Neural cell (in vitro differentiated cells): Measurements from ENCODE around the gene PHF21B. TPM values are rescaled to one million over a fixed set of nuclear protein-coding genes. Genes with fewer than 3 reads are reported as not detected.

Source experiments
- H2AFZ ChIP-seq: fragments of 200-600, 300-800 bp; sonication (generic), shearing (Covaris generic); 2 replicates; pipeline ENCODE4 v1.6.0; 2014; ENCODE audit warnings: low read depth, mild to moderate bottlenecking, antibody characterized with exemption, low read length, moderate library complexity
- H3F3A ChIP-seq: fragments of 200-600 bp; shearing (Covaris generic); 2 replicates; pipeline ENCODE4 v1.6.1; 2016; ENCODE audit warnings: mild to moderate bottlenecking, moderate library complexity, mixed read lengths, antibody characterized with exemption, low read length; ENCODE audit not compliant: insufficient read depth, poor library complexity, severe bottlenecking
- H3K27ac ChIP-seq: fragments of 200-600, 300-800 bp; sonication (generic), shearing (Covaris generic); 2 replicates; pipeline ENCODE4 v1.5.1; 2014; ENCODE audit warnings: mild to moderate bottlenecking, low read length, moderate library complexity
- H3K27me3 ChIP-seq: fragments of 300-800, 200-600 bp; sonication (generic), shearing (Covaris generic); 2 replicates; pipeline ENCODE4 v1.6.0; 2014; ENCODE audit warnings: mild to moderate bottlenecking, low read depth, low read length, moderate library complexity; ENCODE audit not compliant: insufficient read depth
- H3K36me3 ChIP-seq: fragments of 300-800, 200-600 bp; sonication (generic), shearing (Covaris generic); 2 replicates; pipeline ENCODE4 v1.5.1; 2014; ENCODE audit warnings: mild to moderate bottlenecking, antibody characterized with exemption, low read length, moderate library complexity; ENCODE audit not compliant: insufficient read depth
- H3K4me2 ChIP-seq: fragments of 300-800, 200-600 bp; sonication (generic), shearing (Covaris generic); 2 replicates; pipeline ENCODE4 v1.6.0; 2014; ENCODE audit warnings: mild to moderate bottlenecking, low read length
- H3K4me3 ChIP-seq: fragments of 300-800, 200-600 bp; sonication (generic), shearing (Covaris generic); 2 replicates; pipeline ENCODE4 v1.5.1; 2014; ENCODE audit warnings: mild to moderate bottlenecking, low read length, moderate library complexity
- H3K79me2 ChIP-seq: fragments of 200-600 bp; shearing (Covaris generic); replicated peaks from 2 replicates; pipeline ENCODE4 v1.6.0; 2014; ENCODE audit warnings: mild to moderate bottlenecking, low read length, moderate library complexity; ENCODE audit not compliant: insufficient read depth
- H3K9ac ChIP-seq: fragments of 300-800, 200-600 bp; sonication (generic), shearing (Covaris generic); 2 replicates; pipeline ENCODE4 v1.6.1; 2016; ENCODE audit warnings: mild to moderate bottlenecking, low read length, mixed read lengths
- H3K9me2 ChIP-seq: fragments of 200-600 bp; shearing (Covaris generic); 2 replicates; pipeline ENCODE4 v1.6.1; 2016; ENCODE audit warnings: mild to moderate bottlenecking, low read length, mixed read lengths; ENCODE audit not compliant: insufficient read depth
- H3K9me3 ChIP-seq: fragments of 200-600, 300-800 bp; sonication (generic), shearing (Covaris generic); 2 replicates; pipeline ENCODE4 v1.6.1; 2016; ENCODE audit warnings: mild to moderate bottlenecking, mixed run types, low read length, moderate library complexity, mixed read lengths
- H4K20me1 ChIP-seq: fragments of 200-600 bp; shearing (Covaris generic); 2 replicates; pipeline ENCODE4 v1.6.1; 2016; ENCODE audit warnings: mild to moderate bottlenecking, mixed run types; ENCODE audit not compliant: insufficient read depth
- EP300 ChIP-seq: fragments of 450-650 bp; conservative IDR thresholded peaks from 2 replicates; pipeline ENCODE4 v1.6.1; 2014; ENCODE audit warnings: antibody characterized with exemption, mild to moderate bottlenecking, moderate library complexity; ENCODE audit not compliant: poor library complexity, severe bottlenecking
- EZH2 ChIP-seq: fragments of 200-600, 300-800 bp; shearing (Covaris generic), sonication (generic); IDR thresholded peaks from 2 replicates; pipeline ENCODE4 v1.6.1; 2014; ENCODE audit warnings: antibody characterized with exemption, low read length, borderline replicate concordance, mild to moderate bottlenecking; ENCODE audit not compliant: insufficient read depth, poor library complexity, severe bottlenecking
- MXI1 ChIP-seq: fragments of 450-650 bp; conservative IDR thresholded peaks from 2 replicates; pipeline ENCODE4 v1.6.1; 2014; ENCODE audit warnings: antibody characterized with exemption, mild to moderate bottlenecking; ENCODE audit not compliant: poor library complexity, severe bottlenecking
- POLR2AphosphoS5 ChIP-seq: IDR thresholded peaks from 2 replicates; pipeline ENCODE4 v1.6.1; 2012
- RAD21 ChIP-seq: fragments of 450-650 bp; conservative IDR thresholded peaks from 2 replicates; pipeline ENCODE4 v1.6.1; 2014; ENCODE audit warnings: antibody characterized with exemption, mild to moderate bottlenecking, moderate library complexity
- SMC3 ChIP-seq: fragments of 450-650 bp; conservative IDR thresholded peaks from 2 replicates; pipeline ENCODE4 v1.6.1; 2014; ENCODE audit warnings: antibody characterized with exemption, mild to moderate bottlenecking, moderate library complexity; ENCODE audit not compliant: poor library complexity
- TAF1 ChIP-seq: IDR thresholded peaks from 2 replicates; pipeline ENCODE4 v1.6.1; 2012; ENCODE audit warnings: low read depth
- polyA plus RNA-seq: library from polyadenylated mRNA; depleted of rRNA; stranded (reverse); fragments of >200 nt; gene quantifications from 2 replicates; pipeline ENCODE4 v1.2.3, GENCODE V29; 2014
- TF ChIP-seq, protein P1 (sequence below): IDR thresholded peaks from 2 replicates; pipeline ENCODE4 v1.6.1; 2012; ENCODE audit warnings: borderline replicate concordance
- TF ChIP-seq, protein P2 (sequence below): fragments of 450-650 bp; IDR thresholded peaks from 2 replicates; pipeline ENCODE4 v1.5.1; 2014; ENCODE audit warnings: antibody characterized with exemption, mild to moderate bottlenecking, moderate library complexity; ENCODE audit not compliant: poor library complexity, severe bottlenecking

The PHF21B gene
- polyA plus RNA-seq, 1 donor from 2014 or later = 49.5 TPM

DNA sequence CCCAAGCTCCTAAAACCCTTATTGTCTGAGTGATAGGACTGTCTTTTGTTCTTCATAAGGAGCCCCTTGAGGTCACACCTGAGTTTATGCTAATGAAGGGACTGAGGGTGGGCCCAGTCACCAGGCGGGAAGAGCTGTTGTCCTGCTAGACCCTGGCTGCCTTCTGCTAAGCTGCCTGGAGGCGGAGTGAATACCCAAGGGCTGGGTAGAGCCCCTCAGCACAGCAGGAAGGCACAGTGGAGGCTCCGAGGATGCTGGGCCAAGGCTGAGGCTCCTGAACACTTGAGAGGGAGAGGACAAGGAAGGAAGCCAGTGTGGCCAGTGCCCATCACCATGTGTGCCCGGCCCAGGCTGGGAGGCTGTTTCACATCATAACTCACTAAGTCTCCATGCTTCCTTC, 4.8 kb upstream of the PHF21B start:
- no peaks in the 10 kb centered on the region for H4K20me1 ChIP-seq
- no peak for TF ChIP-seq SMC3
- TF ChIP-seq, protein P1, sequence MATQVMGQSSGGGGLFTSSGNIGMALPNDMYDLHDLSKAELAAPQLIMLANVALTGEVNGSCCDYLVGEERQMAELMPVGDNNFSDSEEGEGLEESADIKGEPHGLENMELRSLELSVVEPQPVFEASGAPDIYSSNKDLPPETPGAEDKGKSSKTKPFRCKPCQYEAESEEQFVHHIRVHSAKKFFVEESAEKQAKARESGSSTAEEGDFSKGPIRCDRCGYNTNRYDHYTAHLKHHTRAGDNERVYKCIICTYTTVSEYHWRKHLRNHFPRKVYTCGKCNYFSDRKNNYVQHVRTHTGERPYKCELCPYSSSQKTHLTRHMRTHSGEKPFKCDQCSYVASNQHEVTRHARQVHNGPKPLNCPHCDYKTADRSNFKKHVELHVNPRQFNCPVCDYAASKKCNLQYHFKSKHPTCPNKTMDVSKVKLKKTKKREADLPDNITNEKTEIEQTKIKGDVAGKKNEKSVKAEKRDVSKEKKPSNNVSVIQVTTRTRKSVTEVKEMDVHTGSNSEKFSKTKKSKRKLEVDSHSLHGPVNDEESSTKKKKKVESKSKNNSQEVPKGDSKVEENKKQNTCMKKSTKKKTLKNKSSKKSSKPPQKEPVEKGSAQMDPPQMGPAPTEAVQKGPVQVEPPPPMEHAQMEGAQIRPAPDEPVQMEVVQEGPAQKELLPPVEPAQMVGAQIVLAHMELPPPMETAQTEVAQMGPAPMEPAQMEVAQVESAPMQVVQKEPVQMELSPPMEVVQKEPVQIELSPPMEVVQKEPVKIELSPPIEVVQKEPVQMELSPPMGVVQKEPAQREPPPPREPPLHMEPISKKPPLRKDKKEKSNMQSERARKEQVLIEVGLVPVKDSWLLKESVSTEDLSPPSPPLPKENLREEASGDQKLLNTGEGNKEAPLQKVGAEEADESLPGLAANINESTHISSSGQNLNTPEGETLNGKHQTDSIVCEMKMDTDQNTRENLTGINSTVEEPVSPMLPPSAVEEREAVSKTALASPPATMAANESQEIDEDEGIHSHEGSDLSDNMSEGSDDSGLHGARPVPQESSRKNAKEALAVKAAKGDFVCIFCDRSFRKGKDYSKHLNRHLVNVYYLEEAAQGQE = no peak
- TF ChIP-seq, protein P2, sequence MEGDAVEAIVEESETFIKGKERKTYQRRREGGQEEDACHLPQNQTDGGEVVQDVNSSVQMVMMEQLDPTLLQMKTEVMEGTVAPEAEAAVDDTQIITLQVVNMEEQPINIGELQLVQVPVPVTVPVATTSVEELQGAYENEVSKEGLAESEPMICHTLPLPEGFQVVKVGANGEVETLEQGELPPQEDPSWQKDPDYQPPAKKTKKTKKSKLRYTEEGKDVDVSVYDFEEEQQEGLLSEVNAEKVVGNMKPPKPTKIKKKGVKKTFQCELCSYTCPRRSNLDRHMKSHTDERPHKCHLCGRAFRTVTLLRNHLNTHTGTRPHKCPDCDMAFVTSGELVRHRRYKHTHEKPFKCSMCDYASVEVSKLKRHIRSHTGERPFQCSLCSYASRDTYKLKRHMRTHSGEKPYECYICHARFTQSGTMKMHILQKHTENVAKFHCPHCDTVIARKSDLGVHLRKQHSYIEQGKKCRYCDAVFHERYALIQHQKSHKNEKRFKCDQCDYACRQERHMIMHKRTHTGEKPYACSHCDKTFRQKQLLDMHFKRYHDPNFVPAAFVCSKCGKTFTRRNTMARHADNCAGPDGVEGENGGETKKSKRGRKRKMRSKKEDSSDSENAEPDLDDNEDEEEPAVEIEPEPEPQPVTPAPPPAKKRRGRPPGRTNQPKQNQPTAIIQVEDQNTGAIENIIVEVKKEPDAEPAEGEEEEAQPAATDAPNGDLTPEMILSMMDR = no peak
- H3K79me2 ChIP-seq = no peaks in the 10 kb centered on the region
- no peak overlapping the region for H3K9ac ChIP-seq
- H3K9me2 ChIP-seq = no peaks in the 10 kb centered on the region
- H3K9me3 ChIP-seq = no peaks in the 10 kb centered on the region
- H3K27me3 ChIP-seq = no peaks in the 10 kb centered on the region
- no peak overlapping the region for H3K4me3 ChIP-seq
- H3F3A ChIP-seq = no peaks in the 10 kb centered on the region
- H2AFZ ChIP-seq = no peak overlapping the region
- no peak overlapping the region for H3K27ac ChIP-seq
- H3K4me2 ChIP-seq = no peak overlapping the region
- H3K36me3 ChIP-seq = no peaks in the 10 kb centered on the region

DNA sequence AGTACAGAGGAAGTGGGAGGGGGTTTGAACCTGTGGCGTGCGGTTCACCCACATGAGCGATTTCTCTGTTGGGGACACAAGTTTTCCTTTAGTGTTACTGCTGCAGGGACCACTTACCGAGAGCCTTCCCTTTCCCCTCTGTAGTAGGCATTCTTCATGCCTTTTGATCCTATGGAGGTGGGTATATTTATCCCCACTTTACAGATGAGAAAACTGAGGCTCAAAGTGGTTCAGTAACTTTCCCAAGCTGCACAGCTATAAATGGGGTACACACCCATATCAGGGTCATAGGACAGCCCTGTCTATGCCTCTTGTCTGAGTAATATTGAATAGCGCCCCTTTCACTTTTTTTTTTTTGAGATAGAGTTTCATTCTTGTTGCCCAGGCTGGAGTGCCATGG, 3.3 kb upstream of the PHF21B start:
- no peak overlapping the region for H3K27ac ChIP-seq
- H3F3A ChIP-seq = no peaks in the 10 kb centered on the region
- no peaks in the 10 kb centered on the region for H4K20me1 ChIP-seq
- H3K9ac ChIP-seq = no peak overlapping the region
- H3K9me2 ChIP-seq = no peaks in the 10 kb centered on the region
- H3K79me2 ChIP-seq = no peaks in the 10 kb centered on the region
- H2AFZ ChIP-seq = no peak overlapping the region
- H3K4me3 ChIP-seq = no peak overlapping the region
- no peaks in the 10 kb centered on the region for H3K36me3 ChIP-seq
- no peaks in the 10 kb centered on the region for H3K27me3 ChIP-seq
- TF ChIP-seq TAF1 (no peak), EZH2 (no peak), RAD21 (no peak), SMC3 (no peak), MXI1 (no peak)
- H3K9me3 ChIP-seq = no peaks in the 10 kb centered on the region
- no peak overlapping the region for H3K4me2 ChIP-seq

- Histone ChIP-seq H3K9me3 (no peaks in the 10 kb centered on the region), H3K4me2 (peak overlapping the region; percentile 70), H3F3A (peaks cover 3% of the 10 kb centered on the region), H3K9me2 (no peaks in the 10 kb centered on the region), H3K27ac (peak overlapping the region; percentile 96), H2AFZ (peak overlapping the region; percentile 60), H3K36me3 (no peaks in the 10 kb centered on the region), H4K20me1 (no peaks in the 10 kb centered on the region), H3K79me2 (peaks cover 11% of the 10 kb centered on the region), H3K9ac (peak overlapping the region; percentile 95), H3K4me3 (peak overlapping the region; percentile 85), H3K27me3 (no peaks in the 10 kb centered on the region)
- TF ChIP-seq, protein P1 = no peak
- TF ChIP-seq RAD21 (peak; percentile 40), POLR2AphosphoS5 (no peak), EZH2 (no peak), EP300 (no peak), SMC3 (peak; percentile 6), MXI1 (no peak), TAF1 (no peak)
- TF ChIP-seq, protein P2 = no peak
Observed at GRCh38 chr22:45010532-45010900, 711 bp upstream of the PHF21B start.
